GM23338 (cell line): ENCODE results near the gene AGBL4. TPM values are rescaled to one million over a fixed set of nuclear protein-coding genes. Genes with fewer than 3 reads are reported as not detected.

Source experiments
- ATAC-seq: fragments of 200-7000 bp; cut with Tn5 transposase; 3 replicates; pipeline ENCODE4 v1.9.1; 2020
- DNase-seq: peaks from one replicate; pipeline ENCODE4 v3.0.0-alpha.2; 2015; ENCODE audit warnings: low spot score
- H2AFZ ChIP-seq: fragments of 200-600 bp; sonication (generic); 2 replicates; pipeline ENCODE4 v1.8.0; 2016; ENCODE audit warnings: antibody characterized with exemption, mild to moderate bottlenecking, moderate library complexity
- H3F3A ChIP-seq: fragments of 200-600 bp; sonication (generic); replicated peaks from 2 replicates; pipeline ENCODE4 v1.8.0; 2017; ENCODE audit warnings: antibody characterized with exemption, mixed run types, low read depth
- H3K27ac ChIP-seq: fragments of 200-600 bp; sonication (generic); 2 replicates; pipeline ENCODE4 v1.6.1; 2016; ENCODE audit warnings: low read depth
- H3K27me3 ChIP-seq: fragments of 200-600 bp; sonication (generic); 2 replicates; pipeline ENCODE4 v1.8.0; 2016; ENCODE audit warnings: mild to moderate bottlenecking, mixed run types, moderate library complexity; ENCODE audit not compliant: insufficient read depth
- H3K36me3 ChIP-seq: fragments of 200-600 bp; sonication (generic); 2 replicates; pipeline ENCODE4 v1.8.0; 2016; ENCODE audit warnings: mild to moderate bottlenecking; ENCODE audit not compliant: insufficient read depth
- H3K4me1 ChIP-seq: fragments of 200-600 bp; sonication (generic); 2 replicates; pipeline ENCODE4 v1.8.0; 2016; ENCODE audit warnings: mild to moderate bottlenecking, moderate library complexity; ENCODE audit not compliant: insufficient read depth
- H3K4me2 ChIP-seq: fragments of 200-600 bp; sonication (generic); 2 replicates; pipeline ENCODE4 v1.7.1; 2017; ENCODE audit warnings: mixed run types
- H3K4me3 ChIP-seq: fragments of 200-600 bp; sonication (generic); 2 replicates; pipeline ENCODE4 v1.6.1; 2016; ENCODE audit warnings: mixed run types
- H3K79me2 ChIP-seq: fragments of 200-600 bp; sonication (generic); replicated peaks from 2 replicates; pipeline ENCODE4 v1.8.0; 2017; ENCODE audit warnings: mild to moderate bottlenecking; ENCODE audit not compliant: insufficient read depth
- H3K9me2 ChIP-seq: fragments of 200-600 bp; sonication (generic); 2 replicates; pipeline ENCODE4 v1.8.0; 2017; ENCODE audit not compliant: insufficient read depth
- H4K20me1 ChIP-seq: fragments of 200-600 bp; sonication (generic); replicated peaks from 2 replicates; pipeline ENCODE4 v1.8.0; 2017; ENCODE audit warnings: mild to moderate bottlenecking; ENCODE audit not compliant: insufficient read depth
- H3K27ac Mint-ChIP-seq: 2 replicates; pipeline ENCODE4 v1.8.0; 2020; ENCODE audit warnings: inconsistent platforms, mild to moderate bottlenecking, moderate library complexity, mixed read lengths
- H3K27me3 Mint-ChIP-seq: 3 replicates; pipeline ENCODE4 v1.8.0; 2022; ENCODE audit warnings: low read depth, mild to moderate bottlenecking, moderate library complexity, mixed read lengths, inconsistent platforms; ENCODE audit not compliant: insufficient read depth, poor library complexity
- H3K36me3 Mint-ChIP-seq: 3 replicates; pipeline ENCODE4 v1.8.0; 2021; ENCODE audit warnings: low read depth, mild to moderate bottlenecking, inconsistent platforms, moderate library complexity, mixed read lengths
- H3K4me1 Mint-ChIP-seq: 3 replicates; pipeline ENCODE4 v1.8.0; 2020; ENCODE audit warnings: mild to moderate bottlenecking, inconsistent platforms, mixed read lengths
- H3K4me3 Mint-ChIP-seq: 3 replicates; pipeline ENCODE4 v1.8.0; 2021; ENCODE audit warnings: moderate library complexity, mild to moderate bottlenecking, inconsistent platforms, mixed read lengths
- H3K9me3 Mint-ChIP-seq: 3 replicates; pipeline ENCODE4 v1.8.0; 2020; ENCODE audit warnings: moderate library complexity, mild to moderate bottlenecking, inconsistent platforms, mixed read lengths
- CTCF ChIP-seq, 2 experiments: fragments of 200-600 bp in 1 of 2; sonication (generic) in 1 of 2; conservative IDR thresholded peaks; 2 replicates each; pipeline versions ENCODE4 v1.5.1 to v1.6.1; 2016 to 2017; ENCODE audit warnings: antibody characterized with exemption in 2 of 2, low read depth in 2 of 2, mild to moderate bottlenecking in 2 of 2, moderate library complexity in 1 of 2
- EZH2 ChIP-seq: fragments of 200-600 bp; sonication (generic); IDR thresholded peaks from one replicate; pipeline ENCODE4 v1.8.0; 2017; ENCODE audit warnings: antibody characterized with exemption, mild to moderate bottlenecking, low read depth; ENCODE audit not compliant: unreplicated experiment
- EZH2phosphoT487 ChIP-seq: fragments of 200-600 bp; sonication (generic); IDR thresholded peaks from one replicate; pipeline ENCODE4 v1.8.1; 2018; ENCODE audit warnings: antibody characterized with exemption; ENCODE audit not compliant: unreplicated experiment
- NANOG ChIP-seq: IDR thresholded peaks from 2 replicates; pipeline ENCODE4 v1.6.1; 2016; ENCODE audit warnings: antibody characterized with exemption, borderline replicate concordance
- STAT1 ChIP-seq: IDR thresholded peaks from one replicate; pipeline ENCODE4 v1.6.1; 2016; ENCODE audit warnings: antibody characterized with exemption; ENCODE audit not compliant: unreplicated experiment
- ZNF331 ChIP-seq: fragments of 250-450 bp; sonication (Bioruptor Pico); IDR thresholded peaks from 2 replicates; pipeline ENCODE4 v1.5.0; 2020; ENCODE audit warnings: low read depth, mild to moderate bottlenecking, moderate library complexity
- ZNF462 ChIP-seq: fragments of 250-450 bp; sonication (Bioruptor Pico); IDR thresholded peaks from 2 replicates; pipeline ENCODE4 v1.5.0; 2020; ENCODE audit warnings: mild to moderate bottlenecking, moderate library complexity
- polyA plus RNA-seq: library from polyadenylated mRNA; unstranded; fragments of >200 nt; fragmentation: Nextera tagmentation; extraction: Ambion mirVana; gene quantifications from 2 replicates; pipeline ENCODE4 v1.2.1, GENCODE V29; 2016
- total RNA-seq: library from RNA; depleted of rRNA; stranded (reverse); fragments of >200 nt; shearing (Covaris generic); gene quantifications from 2 replicates; pipeline ENCODE4 v1.2.3, GENCODE V29; 2014

AGBL4 gene
- total and polyA plus RNA-seq, 2 experiments from 2014 or later = 0.91 to 1.5 TPM

- TF ChIP-seq CTCF (conservative IDR thresholded peaks at IDR 0.05; ENCODE audit: low read depth in 2 of 2) (no peak), EZH2phosphoT487 (no peak), ZNF462 (CRISPR knock-in tag) (no peak), ZNF331 (CRISPR knock-in tag) (no peak), NANOG (no peak), EZH2 (no peak)
Observed at GRCh38 chr1:48679859-48680258, 1343.9 kb downstream of the AGBL4 start (continued).

GRCh38 chr1:48678710-48679505 lies 1344.8 kb downstream of the AGBL4 start:
- DNase-seq = no peak
- Mint-ChIP-seq H3K36me3 (no peaks in the 10 kb centered on the region), H3K4me1 (peaks cover 17% of the 10 kb centered on the region), H3K27ac (no peak overlapping the region), H3K9me3 (no peaks in the 10 kb centered on the region), H3K27me3 (no peaks in the 10 kb centered on the region), H3K4me3 (no peak overlapping the region)
- Histone ChIP-seq H2AFZ (no peak overlapping the region), H3K79me2 (no peaks in the 10 kb centered on the region), H3K27me3 (no peaks in the 10 kb centered on the region), H3K4me1 (peaks cover 3% of the 10 kb centered on the region; the same call in 1 of the 2 replicates), H3K27ac (no peak overlapping the region), H3K9me2 (no peaks in the 10 kb centered on the region), H3K4me2 (no peak overlapping the region), H3K4me3 (no peak overlapping the region), H4K20me1 (no peaks in the 10 kb centered on the region), H3K36me3 (no peaks in the 10 kb centered on the region), H3F3A (no peaks in the 10 kb centered on the region)
- no peak for TF ChIP-seq NANOG
- TF ChIP-seq STAT1 = no peak
- no peak for ATAC-seq
